AG09309 (cell line): ENCODE measurements around the gene ZNF681.
"Not testable (repeated sequence)": the region's sequence is repeated elsewhere in the genome, so short reads cannot be mapped to it uniquely, and the experiment has no call there.

Experiments
- DNase-seq: peaks from one replicate; pipeline ENCODE4 v3.0.0-alpha.2; 2010; ENCODE audit warnings: low read depth
- H3K4me3 ChIP-seq: 2 replicates; pipeline ENCODE4 v1.5.1; 2011; ENCODE audit warnings: mild to moderate bottlenecking, low read depth, low read length, moderate library complexity; ENCODE audit not compliant: control insufficient read depth
- CTCF ChIP-seq: IDR thresholded peaks from 2 replicates; pipeline ENCODE4 v1.5.1; 2011; ENCODE audit warnings: mild to moderate bottlenecking, low read depth, low read length, inconsistent platforms; ENCODE audit not compliant: insufficient read depth, control insufficient read depth; ENCODE audit errors: missing control alignments

ZNF681 gene

GRCh38 chr19:23770672-23771250, 12.1 kb upstream of the ZNF681 start:
- no peak overlapping the region for H3K4me3 ChIP-seq
- TF ChIP-seq CTCF: no peak
- no peak for DNase-seq

- no peak for DNase-seq
- no peak for TF ChIP-seq CTCF
- H3K4me3 ChIP-seq: no peak overlapping the region
These were observed 11.2 kb upstream of the ZNF681 start for GRCh38 chr19:23769691-23770468.

GRCh38 chr19:23766951-23767350, 8.3 kb upstream of the ZNF681 start:
- TF ChIP-seq CTCF: no peak
- DNase-seq: no peak
- H3K4me3 ChIP-seq: no peak overlapping the region

GRCh38 chr19:23764781-23765180, 6.1 kb upstream of the ZNF681 start:
- DNase-seq: no peak
- no peak for TF ChIP-seq CTCF
- no peak overlapping the region for H3K4me3 ChIP-seq

- no peak for TF ChIP-seq CTCF
- peak overlapping the region; percentile 62 for H3K4me3 ChIP-seq
- no peak for DNase-seq
These were observed 4.4 kb upstream of the ZNF681 start for GRCh38 chr19:23762884-23763711.

GRCh38 chr19:23762548-23762883, 3.8 kb upstream of the ZNF681 start:
- no peak for TF ChIP-seq CTCF
- DNase-seq: no peak
- H3K4me3 ChIP-seq: peak overlapping the region; percentile 62

GRCh38 chr19:23760326-23760725, 1.6 kb upstream of the ZNF681 start:
- DNase-seq, H3K4me3 ChIP-seq: not testable (repeated sequence)

- H3K4me3 ChIP-seq: not testable (repeated sequence)
These were observed 15.0 kb downstream of the ZNF681 start for GRCh38 chr19:23743633-23744232.

GRCh38 chr19:23730729-23731465, 27.8 kb downstream of the ZNF681 start:
- H3K4me3 ChIP-seq, DNase-seq: not testable (repeated sequence)

More at GRCh38 chr19:23743633-23744232, 15.0 kb downstream of the ZNF681 start:
- not testable (repeated sequence) for DNase-seq

GRCh38 chr19:23724161-23724560, 34.5 kb downstream of the ZNF681 start:
- DNase-seq, H3K4me3 ChIP-seq: not testable (repeated sequence)
